GM21717 (cell line): ENCODE results near the gene MYL6.
A peak's percentile ranks its signal among the peaks of the same experiment; 100 is the strongest.
"Not testable (repeated sequence)": the region's sequence is repeated elsewhere in the genome, so short reads cannot be mapped to it uniquely, and the experiment has no call there.

Experiments used
- ATAC-seq: cut with Tn5 transposase; IDR thresholded peaks from one replicate; pipeline ENCODE4 v1.9.1; 2021; ENCODE audit warnings: mild to moderate bottlenecking, moderate library complexity; ENCODE audit not compliant: unreplicated experiment

Gene MYL6

GRCh38 chr12:56156464-56157200, 1.5 kb upstream of the MYL6 start:
- not testable (repeated sequence) for ATAC-seq

- peak; percentile 22 for ATAC-seq
Measured at GRCh38 chr12:56157201-56158028, 744 bp upstream of the MYL6 start.

- ATAC-seq: no peak
Measured at GRCh38 chr12:56158926-56159461, 835 bp downstream of the MYL6 start.

- no peak for ATAC-seq
Measured at GRCh38 chr12:56159482-56160192, 1.5 kb downstream of the MYL6 start.

- no peak for ATAC-seq
Measured at GRCh38 chr12:56160193-56160763, 2.1 kb downstream of the MYL6 start.

- no peak for ATAC-seq
Measured at GRCh38 chr12:56160894-56161689, 2.9 kb downstream of the MYL6 start.

GRCh38 chr12:56161690-56162351, 3.7 kb downstream of the MYL6 start:
- ATAC-seq: no peak

- ATAC-seq: no peak
Measured at GRCh38 chr12:56162468-56163290, 4.5 kb downstream of the MYL6 start.

GRCh38 chr12:56163533-56164344, 5.6 kb downstream of the MYL6 start:
- no peak for ATAC-seq

- ATAC-seq: no peak
Measured at GRCh38 chr12:56164345-56164729, 6.2 kb downstream of the MYL6 start.

GRCh38 chr12:56165369-56165768, 7.2 kb downstream of the MYL6 start:
- no peak for ATAC-seq

GRCh38 chr12:56169229-56169759, 11.1 kb downstream of the MYL6 start:
- ATAC-seq: no peak

- ATAC-seq: no peak
Measured at GRCh38 chr12:56172839-56173238, 14.7 kb downstream of the MYL6 start.

- ATAC-seq: no peak
Measured at GRCh38 chr12:56178347-56178746, 20.2 kb downstream of the MYL6 start.

- ATAC-seq: no peak
Measured at GRCh38 chr12:56186957-56187356, 28.8 kb downstream of the MYL6 start.

GRCh38 chr12:56188131-56188777, 30.1 kb downstream of the MYL6 start:
- ATAC-seq: no peak

GRCh38 chr12:56188778-56189098, 30.6 kb downstream of the MYL6 start:
- ATAC-seq: no peak
